ENCODE results near the gene NFIX.

The NFIX gene

DNA sequence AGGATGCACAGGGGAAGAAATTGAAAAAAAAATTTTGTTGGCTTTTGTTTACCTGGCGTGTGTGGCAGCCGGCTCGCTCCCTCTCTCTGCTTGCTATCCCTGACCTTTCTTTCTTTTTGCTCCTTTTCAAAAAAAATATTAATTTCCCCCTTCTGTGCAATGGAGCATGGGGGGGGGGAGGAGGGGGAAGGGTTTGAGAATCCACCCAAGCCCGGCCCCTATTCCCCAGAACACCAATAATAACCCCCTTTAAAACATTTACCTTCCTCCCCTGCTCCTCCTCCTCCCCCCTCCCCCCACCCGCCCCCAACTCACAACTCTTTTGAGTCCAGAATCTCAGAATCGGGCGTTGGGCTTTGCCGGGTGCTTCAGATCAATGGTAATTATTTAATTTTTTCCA is 28.4 kb downstream of the NFIX start:
- no peak for DNase-seq

DNA sequence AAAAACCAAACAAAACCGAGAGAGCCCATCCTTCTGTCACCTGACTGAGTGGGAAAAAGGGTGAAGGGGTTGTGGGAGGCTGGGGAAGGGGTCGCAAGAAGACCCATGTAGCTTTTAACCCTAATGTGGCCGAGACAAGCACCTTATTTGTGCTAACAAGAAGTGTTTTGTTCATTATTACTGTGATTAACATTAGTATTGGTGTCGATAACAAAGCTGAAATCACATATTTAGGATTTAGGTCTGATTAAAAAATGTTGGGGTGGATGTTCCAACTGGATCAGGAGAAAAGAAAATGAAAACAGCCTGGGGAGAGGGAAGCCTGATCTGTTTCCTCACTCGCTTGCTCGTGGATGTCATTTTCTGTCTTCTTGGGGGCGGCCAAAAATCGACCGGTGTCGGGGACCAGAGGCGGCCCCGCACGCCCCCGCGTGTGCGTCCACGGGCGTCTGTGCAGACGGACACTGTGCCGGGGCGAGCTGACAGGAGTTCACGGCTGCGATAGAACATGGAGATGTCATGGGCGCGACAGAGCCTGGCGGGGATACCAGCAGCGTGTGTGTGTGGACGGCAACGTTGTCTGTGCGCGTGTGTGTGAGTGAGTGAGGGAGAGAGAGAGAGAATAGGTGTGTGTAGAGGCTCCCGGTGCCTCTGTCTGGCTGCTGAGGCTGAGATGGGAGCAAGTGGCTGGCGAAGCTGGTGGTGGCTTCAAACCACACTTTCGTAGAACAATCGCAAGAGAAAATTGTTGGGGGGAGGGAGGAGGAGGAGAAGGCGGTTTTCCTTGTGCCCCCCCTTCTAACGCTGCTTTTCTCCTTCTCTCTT is 29.1 kb downstream of the NFIX start:
- DNase-seq = peak in 2 of 3 donors; percentile 12 to 39

DNA sequence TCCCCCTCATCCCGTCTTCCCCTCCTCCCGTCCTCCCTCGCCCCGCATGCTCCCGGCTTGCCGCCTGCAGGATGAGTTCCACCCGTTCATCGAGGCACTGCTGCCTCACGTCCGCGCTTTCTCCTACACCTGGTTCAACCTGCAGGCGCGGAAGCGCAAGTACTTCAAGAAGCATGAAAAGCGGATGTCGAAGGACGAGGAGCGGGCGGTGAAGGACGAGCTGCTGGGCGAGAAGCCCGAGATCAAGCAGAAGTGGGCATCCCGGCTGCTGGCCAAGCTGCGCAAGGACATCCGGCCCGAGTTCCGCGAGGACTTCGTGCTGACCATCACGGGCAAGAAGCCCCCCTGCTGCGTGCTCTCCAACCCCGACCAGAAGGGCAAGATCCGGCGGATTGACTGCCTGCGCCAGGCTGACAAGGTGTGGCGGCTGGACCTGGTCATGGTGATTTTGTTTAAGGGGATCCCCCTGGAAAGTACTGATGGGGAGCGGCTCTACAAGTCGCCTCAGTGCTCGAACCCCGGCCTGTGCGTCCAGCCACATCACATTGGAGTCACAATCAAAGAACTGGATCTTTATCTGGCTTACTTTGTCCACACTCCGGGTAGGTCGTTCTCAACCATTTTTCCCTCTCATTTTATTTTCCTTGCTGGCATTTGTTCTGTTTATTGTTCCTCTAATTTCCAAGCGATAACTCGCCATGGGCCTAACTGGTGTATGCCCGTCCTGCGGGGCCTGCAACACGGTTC is 29.8 kb downstream of the NFIX start:
- DNase-seq = peak in 1 of 3 donors; percentile 23

DNA sequence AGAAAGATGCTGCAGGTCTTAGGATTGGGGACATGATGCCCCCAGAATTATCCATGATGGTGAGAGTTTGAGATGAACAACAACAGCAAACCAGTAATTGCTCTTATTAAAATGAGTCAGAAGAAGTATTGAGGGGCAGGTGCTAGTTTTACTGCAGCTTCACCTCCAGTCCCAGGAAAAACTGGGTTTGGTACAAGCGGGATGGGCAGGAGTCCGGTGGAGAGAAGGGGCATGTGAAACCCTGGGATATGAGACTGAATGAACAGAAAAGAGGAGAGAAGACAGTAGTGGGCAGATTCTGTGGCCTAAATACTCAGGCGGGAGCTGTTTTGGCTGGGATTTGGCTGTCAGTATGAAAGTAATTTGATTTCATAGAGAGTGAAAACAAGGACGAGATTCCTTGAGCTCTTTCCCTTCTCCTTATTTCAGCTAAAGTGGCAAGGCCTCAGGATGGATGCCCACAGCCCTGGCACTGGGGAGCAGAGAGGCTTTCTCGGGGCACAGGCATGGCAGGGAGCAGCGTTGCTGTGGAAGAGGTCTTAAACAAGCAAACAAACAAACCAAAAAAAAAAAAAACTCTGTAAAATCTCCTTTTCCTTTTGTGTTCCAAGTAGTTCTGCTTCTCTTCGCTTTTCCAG is 30.7 kb downstream of the NFIX start:
- DNase-seq = no peak

DNA sequence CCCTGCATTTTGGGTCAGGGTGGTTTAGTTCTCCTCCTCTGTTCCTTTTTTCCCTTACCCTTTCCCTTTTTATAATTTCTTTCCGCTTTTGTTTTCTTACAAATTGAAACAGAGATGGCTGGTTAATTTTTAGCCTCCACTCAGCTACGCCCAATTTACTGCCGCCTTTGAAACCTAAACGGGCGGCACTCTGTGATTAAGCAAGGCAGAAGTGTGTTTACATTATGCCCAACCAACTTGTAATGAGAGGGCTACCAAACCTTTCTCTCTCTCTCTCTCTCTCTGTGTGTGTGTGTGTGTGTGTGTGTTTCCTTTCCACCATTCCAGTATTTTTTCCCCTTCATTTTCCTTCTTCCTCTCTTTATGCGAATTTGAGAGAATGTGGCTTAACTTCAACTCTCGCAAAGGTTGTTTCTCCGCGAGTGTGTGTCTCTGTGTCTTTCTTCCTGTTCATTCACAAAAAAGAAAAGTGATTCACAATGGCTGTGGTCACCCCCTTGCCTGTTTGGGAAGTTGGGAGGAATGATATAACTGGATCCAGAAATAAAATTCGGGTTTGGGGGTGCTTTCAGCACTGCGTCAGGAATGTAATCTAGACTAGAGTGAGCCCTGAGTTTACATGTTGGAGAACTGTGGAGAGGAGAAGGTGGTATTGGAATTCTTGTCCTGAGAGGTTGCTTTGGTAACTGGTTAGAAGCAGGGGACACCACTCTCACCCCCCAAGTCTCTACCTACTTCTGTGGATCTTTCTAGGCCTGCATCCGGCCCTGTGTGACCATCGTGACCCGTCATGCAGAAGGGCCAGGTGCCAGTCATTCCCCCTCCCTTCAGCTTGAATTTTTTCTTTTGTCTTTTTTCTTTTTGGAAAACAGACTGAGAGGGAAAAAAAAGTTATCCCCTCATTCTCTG is 31.4 kb downstream of the NFIX start:
- no peak for DNase-seq

DNA sequence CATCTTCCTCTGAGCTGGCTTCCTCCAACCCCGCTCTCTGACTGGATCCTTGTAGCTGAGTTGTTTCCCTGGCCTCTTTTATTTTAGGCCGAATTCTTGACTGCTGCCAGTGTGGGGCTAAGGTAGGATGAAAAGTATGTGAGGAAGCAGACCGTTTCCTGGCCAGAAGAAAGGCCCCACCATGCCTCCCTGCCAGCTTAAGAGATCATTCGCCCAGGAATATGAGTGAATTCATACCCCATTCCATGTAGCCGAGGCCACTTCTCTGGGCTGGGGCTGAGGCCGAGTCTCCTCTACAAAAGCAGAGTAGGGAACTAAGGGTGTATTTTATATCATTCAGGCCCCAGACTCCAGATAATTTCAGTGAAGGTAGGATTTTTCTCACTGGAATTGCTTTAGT is 32.3 kb downstream of the NFIX start:
- no peak for DNase-seq

DNA sequence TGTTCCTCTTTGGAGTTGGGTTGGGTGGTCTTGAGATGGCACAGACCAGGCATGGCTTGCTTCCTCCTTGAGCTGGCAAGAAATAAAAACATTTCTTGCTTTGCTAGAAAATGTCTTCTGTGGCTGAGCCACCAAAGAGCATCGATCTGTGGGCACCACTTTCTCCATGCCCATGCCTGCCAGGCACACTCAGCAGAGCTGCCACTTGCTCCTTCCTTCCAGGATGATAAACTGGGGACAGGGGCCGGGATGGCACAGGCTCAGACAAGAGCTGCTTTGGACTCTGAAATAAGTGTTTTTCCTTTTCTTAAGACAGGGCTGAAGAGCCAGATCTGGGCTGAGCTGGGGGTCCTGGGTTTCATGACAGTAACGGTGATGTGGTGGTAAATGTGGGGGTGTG is 32.8 kb downstream of the NFIX start:
- no peak for DNase-seq

DNA sequence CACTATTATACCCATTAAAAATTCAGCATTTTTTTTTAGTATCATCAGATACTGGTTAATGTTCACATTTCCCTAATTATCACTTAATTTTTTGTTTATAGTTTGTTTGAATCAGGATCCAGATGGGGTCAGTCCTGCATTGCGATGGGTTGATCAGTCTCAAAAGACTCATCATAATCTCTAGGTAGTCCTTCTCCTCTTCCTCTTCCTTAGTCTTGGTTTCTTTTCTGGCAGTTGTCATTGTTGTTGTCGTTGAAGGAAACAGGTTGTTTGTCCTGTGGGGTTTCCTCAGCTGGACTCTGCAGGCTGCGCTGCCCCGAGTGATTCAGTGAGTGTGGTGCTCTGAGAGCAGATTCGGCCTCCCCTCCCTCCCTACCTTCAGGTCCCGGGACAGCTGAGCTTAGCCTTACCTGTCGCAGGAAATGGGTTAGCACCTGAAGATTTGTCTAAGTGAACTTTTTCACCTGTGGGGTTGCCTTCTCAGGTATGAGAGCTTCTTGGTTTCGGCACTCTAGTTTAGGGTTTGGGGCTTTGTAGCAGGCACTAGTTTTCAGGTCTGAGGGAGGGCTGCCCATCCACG is 34.1 kb downstream of the NFIX start:
- no peak for DNase-seq

DNA sequence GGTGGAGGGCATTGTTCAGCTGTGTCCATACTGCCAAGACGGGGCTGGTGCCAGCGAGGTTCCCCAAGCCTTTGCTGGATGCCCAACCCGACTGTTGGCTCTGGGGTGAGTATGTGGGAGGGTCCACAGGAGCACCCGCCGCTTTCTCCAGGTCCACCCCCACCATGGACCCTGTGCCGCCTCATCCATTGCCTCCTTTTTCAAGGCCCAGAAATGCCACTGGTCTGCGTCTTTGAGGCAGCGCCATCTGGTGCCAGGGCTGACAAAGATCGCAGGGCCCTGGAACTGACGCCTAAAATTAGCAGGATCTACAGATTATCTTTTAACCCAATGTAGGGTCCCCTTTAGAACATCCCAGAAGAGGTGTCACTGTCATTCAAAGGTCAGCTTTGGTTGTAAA is 34.6 kb downstream of the NFIX start:
- peak; percentile 42 to 69 (median 60) for DNase-seq

DNA sequence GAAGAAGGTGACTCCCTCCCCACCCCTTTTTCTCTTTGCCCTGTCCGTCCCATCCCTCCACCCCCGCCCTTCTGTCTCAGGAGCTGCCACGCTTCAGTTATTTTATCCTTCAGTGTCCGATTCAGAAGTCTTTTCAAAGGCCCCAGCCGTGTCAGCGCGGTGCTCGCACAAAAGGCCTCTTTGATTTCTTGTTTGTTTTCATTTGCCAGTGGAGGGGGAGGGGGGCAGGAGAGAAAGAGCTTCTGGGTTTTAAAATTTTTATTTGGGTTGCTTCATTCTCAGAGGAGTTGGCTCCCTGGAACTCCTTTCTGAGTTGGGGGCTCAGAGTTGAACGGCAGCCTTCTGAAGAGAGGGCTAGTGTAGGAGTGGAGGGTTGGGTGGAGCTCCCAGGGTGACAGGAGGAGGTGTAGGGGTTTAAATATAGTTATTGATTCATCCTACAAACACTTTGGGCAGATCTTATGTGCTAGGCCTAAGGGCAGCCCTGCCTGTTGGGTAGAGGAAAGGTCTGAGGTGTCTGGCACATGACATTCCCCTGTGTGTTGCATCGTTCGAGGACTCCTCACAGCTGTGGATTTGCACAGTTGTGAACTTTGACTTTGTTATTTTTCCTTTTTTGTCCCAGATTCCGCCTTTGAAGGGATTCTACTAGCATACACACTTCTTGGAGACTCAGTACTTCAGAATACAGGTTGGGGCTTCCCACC is 36.8 kb downstream of the NFIX start:
- no peak for DNase-seq

DNA sequence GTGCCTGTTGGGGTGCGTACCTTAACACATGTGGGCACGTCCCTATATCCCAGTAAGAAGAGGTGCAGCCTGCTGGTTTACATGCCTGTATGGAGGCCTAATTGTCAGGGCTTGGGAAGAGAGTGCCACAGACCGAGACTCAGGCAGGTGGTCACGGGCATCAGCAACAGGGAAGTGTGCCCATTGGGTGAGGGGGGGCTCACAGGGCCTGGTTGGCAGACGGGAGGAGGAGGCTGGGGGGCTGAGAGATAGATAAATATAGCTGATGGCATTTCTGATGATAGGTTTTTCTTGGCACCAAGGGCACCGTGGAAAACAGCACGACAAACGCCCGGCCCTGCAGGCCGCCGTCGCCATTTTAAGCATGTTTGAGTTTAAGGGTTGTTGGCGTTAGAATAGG is 37.6 kb downstream of the NFIX start:
- no peak for DNase-seq

DNA sequence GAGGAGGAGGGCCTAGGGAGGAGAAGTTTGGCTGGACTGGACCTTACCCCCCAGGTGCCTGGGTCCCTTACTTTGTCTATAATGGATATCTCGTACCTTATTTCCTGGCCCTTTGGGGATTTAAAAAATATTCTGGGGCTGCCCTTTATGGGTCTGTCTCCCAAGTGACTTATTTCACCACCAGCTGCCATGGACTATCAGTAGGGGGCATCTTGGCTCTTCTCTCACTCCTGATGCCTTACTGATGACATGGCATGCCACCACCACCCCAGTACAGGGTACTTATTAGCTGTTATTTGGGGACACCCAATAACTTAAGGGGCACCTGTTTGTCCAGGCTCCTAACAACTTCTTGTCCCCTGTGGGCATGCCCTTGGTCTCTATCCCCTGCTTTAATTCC is 38.0 kb downstream of the NFIX start:
- no peak for DNase-seq

DNA sequence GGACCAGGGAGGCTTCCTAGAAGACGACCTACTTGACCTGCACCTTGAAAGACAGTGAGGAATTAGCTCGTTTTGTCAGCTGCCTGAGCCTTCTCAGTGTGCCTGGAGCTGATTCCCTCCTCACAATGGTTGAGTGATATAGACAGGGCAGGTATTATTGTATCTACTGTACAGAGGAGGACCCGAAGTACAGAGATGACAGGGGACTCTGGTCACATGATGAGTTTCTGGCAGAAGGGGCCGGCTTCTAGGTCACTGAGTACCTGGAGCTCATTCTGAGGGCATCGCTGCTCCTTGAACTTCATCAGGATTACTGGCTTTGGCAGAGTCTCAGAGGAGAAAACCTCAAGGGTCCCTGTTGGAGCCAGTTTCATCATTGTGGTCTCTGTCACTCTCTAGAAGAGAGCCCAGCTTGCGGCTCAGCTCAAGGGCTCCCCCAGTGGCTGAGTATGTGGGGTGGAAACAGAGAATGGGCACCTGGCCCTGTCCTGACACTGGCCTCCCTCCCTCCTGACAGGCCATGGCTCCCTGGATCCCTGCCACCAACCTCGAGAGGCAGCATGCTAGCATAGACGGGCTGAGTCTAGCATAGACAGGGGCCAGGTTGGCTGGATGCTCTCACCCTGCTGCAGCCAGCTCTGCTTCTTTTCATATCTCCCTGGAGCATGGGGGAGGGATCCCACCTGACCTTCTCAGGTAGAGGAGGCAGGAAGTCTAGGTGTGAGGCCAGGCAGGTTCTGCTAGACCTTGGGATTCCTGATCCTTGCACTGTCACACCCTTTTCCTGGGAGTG is 38.7 kb downstream of the NFIX start:
- peak; percentile 59 to 79 (median 69) for DNase-seq

DNA sequence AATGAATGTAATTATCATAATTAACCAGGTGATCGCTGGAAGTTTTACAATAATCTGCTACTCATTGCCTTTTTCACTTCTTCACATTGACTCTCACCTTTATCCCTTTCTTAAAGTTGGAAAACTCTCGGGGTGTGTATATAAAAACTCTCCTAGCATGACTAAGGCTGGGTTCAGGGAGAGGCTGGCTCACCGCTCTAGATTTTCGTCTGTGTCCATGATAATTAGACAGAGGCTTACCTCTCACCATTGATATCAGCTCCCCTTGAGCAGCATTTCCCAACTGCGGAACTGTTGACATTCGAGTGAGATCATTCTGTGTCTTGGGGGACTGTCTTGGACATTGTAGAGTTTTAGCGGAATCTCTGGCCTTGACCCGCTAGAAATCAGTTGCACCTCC is 39.4 kb downstream of the NFIX start:
- DNase-seq = no peak

DNA sequence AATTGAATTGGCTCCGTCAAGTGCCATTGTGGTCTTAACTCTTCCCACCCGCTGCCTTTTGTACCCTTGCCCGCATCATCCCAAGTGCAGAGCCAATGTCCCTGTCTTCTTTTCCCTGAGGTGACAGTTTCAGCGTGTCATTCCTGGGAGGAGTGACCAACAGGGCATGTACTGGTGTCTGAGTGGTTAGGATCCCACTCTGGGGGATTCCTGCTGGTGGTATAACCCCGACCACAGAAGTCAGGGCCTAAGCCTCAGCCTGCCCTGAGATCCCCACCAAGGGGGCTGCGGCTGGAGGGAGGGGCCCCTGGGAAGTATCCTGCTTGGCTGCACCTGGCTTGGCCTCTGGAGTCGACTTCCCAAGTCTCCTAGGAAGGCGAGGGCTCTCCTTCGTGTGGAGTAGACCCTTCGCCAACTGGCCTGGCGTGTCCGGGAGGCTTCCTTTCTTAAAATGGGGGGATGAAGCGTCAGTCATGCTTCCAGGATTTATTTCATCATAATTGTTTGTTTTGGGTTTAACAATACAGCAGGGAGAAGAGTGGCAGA is 40.6 kb downstream of the NFIX start:
- no peak for DNase-seq

DNA sequence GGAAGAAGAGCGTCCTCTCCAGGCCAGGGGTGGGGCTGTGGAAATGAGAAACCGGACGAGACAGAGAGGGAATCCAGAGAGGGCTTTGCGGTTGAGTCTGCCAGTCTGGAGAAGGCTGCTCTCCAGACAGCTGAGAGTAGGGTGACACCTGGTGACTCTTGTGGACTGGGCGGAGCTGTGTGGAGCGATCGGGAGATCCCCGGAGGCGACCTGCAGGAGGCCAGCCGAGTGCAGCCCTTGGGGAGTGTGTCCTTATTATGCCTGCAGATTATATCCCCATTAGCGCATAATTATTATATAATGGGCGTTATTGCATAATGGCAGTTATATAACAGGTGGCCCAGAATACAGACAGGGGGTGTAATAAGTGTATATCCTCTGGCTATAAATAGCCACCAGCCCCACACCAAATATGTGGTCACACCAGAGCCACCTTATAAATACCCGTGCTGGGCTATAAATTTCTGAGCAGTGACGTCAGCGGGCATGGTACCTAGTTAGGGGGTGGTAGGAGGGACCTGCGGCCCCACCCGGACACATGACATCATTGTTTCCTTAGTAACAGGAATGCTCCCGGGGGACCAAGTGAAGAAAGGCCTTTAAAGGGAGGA is 41.2 kb downstream of the NFIX start:
- DNase-seq = no peak

DNA sequence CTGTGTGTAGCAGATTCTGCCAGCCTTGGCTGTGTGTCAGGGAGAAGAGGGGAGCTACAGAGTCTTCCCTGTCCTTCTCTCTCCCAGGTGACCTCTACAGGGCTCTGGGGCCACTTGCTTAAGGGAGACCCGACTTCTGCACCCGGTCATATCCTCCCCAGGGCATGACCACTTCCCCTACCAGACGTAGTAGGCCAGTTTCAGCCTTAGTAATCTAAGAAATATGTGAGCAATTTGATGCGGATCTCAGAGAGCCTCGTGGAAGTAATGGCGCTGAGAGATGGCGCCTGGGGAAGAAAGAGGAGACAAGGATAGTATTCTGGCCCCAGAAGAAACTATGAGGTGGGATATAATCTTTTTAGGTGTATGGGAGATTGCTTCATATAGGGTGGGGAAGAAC is 41.9 kb downstream of the NFIX start:
- no peak for DNase-seq

DNA sequence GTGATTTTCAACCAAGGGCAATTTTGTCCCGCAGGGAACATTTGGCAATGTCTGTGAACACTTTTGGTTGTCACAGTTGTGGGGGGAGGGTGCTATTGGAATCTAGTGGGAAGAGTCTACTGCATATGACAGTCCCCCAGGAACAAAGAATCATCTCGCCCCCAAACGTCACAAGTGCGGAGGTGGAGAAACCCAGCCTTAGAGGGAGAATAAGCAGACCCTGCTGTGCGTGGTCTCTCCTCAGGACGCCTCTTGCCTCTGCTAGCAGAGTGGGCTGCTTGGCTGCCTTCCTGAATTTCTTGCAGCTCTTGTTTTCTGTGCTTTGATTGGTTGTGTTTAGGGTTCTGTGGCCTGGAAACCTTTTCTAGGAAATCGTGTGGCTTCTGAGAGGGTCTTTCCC is 42.5 kb downstream of the NFIX start:
- DNase-seq = no peak

DNA sequence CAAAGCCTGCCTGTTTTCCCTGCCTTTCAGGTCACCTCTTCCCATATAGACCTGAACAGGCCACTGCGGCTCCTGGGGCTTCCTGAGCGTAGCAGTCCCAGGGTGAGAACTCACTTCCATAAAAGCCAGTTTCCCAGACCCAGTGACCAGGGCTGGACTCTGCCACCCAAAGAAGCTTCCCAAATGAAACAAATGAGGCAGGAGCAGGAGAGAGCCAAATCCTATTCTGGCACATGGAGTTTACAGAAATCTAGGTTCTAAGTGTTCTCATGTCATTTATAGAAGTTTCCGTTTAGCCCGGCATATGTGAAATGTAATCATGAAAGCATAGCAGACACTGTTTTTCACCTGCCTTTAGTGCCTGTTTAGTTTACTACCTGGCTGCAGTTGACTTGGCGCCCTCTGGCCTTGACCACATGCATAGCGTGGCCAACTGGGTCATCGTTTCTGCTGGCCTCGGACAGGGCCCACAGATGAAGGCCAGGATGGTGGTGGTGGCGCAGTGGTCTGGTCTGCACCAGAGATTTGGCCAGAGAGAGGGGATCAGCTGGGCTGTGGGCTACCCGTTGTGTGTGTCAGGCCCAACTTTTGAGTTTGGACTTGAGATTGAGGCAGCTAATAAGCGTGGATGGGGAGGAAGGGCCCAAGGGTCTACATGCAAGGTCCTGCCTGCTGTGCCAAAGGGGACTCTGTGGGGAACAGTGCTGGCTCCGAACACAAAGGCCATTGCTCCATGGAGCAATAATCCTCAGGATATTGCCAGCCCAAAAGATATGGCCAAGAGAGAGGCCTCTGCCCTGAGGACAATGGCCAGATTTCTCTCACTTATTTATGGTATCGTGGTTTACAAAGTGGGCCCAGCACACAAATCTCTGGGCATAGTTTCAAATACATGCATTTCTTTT is 43.3 kb downstream of the NFIX start:
- no peak for DNase-seq
